HEK293 (cell line): ENCODE results near the gene CADPS.

Source experiments
- CTCF ChIA-PET: fragments of 350-600 bp; formaldehyde crosslinking; extraction: SDS; loops from one replicate; lab custom pipeline; 2021; ENCODE audit warnings: antibody characterized with exemption; lab: Yijun Ruan, JAX
- POLR2A ChIA-PET: fragments of 300-600 bp; formaldehyde crosslinking; extraction: SDS; loops from one replicate; lab custom pipeline; 2020; ENCODE audit warnings: antibody characterized with exemption, inconsistent platforms; lab: Yijun Ruan, JAX
- H3K27ac ChIP-seq: fragments of 200-500 bp; sonication (Bioruptor generic); 2 replicates; pipeline ENCODE4 v1.5.1; 2014; ENCODE audit warnings: low read depth, low read length, control low read depth, inconsistent platforms; ENCODE audit errors: extremely low read depth
- H3K36me3 ChIP-seq, 2 experiments: fragments of 200-500 bp in 1 of 2; sonication (Bioruptor generic) in 1 of 2; 1 replicate in 1 of 2; 2 replicates in 1 of 2; pipeline ENCODE4 v1.5.1; 2014 to 2017; ENCODE audit warnings: inconsistent platforms in 2 of 2, low read length in 2 of 2; ENCODE audit not compliant: control insufficient read depth in 2 of 2, insufficient read depth in 1 of 2
- H3K4me1 ChIP-seq: fragments of 200-500 bp; sonication (Bioruptor generic); 2 replicates; pipeline ENCODE4 v1.5.1; 2014; ENCODE audit warnings: mild to moderate bottlenecking, low read length, inconsistent platforms; ENCODE audit not compliant: control insufficient read depth, insufficient read depth
- H3K4me3 ChIP-seq: 2 replicates; pipeline ENCODE4 v1.5.1; 2011; ENCODE audit warnings: low read depth, mild to moderate bottlenecking, control low read depth, low read length, moderate library complexity
- H3K9me3 ChIP-seq: fragments of 200-500 bp; sonication (Bioruptor generic); 2 replicates; pipeline ENCODE4 v1.5.1; 2014; ENCODE audit warnings: low read depth, low read length, inconsistent platforms; ENCODE audit not compliant: control insufficient read depth, insufficient read depth
- HOXA7 ChIP-seq: sonication (generic); formaldehyde crosslinking; IDR thresholded peaks from 2 replicates; pipeline ENCODE4 v1.8.1; 2022; ENCODE audit warnings: missing genetic modification reagents, borderline replicate concordance
- HOXD13 ChIP-seq: sonication (generic); formaldehyde crosslinking; IDR thresholded peaks from 2 replicates; pipeline ENCODE4 v1.8.0; 2022; ENCODE audit warnings: missing genetic modification reagents, borderline replicate concordance
- KLF16 ChIP-seq: fragments of 450-650 bp; formaldehyde crosslinking; IDR thresholded peaks from 2 replicates; pipeline ENCODE4 v1.5.1; 2017; ENCODE audit warnings: missing biosample characterization, missing genetic modification characterization
- MYNN ChIP-seq: fragments of 450-650 bp; formaldehyde crosslinking; IDR thresholded peaks from 2 replicates; pipeline ENCODE4 v1.5.1; 2016; ENCODE audit warnings: missing biosample characterization, missing genetic modification characterization, borderline replicate concordance
- PATZ1 ChIP-seq: fragments of 450-650 bp; formaldehyde crosslinking; IDR thresholded peaks from 2 replicates; pipeline ENCODE4 v1.5.1; 2016; ENCODE audit warnings: missing biosample characterization, missing genetic modification characterization
- ZBTB10 ChIP-seq: fragments of 450-650 bp; formaldehyde crosslinking; IDR thresholded peaks from 2 replicates; pipeline ENCODE4 v1.5.1; 2016; ENCODE audit warnings: missing biosample characterization, missing genetic modification characterization
- ZBTB26 ChIP-seq: fragments of 450-650 bp; formaldehyde crosslinking; optimal IDR thresholded peaks from 2 replicates; pipeline ENCODE3; 2016; ENCODE audit warnings: missing biosample characterization, mild to moderate bottlenecking, missing genetic modification characterization
- ZNF148 ChIP-seq: fragments of 450-650 bp; formaldehyde crosslinking; IDR thresholded peaks from 2 replicates; pipeline ENCODE4 v1.5.0; 2017; ENCODE audit warnings: missing biosample characterization, missing genetic modification characterization, borderline replicate concordance
- ZNF169 ChIP-seq: fragments of 450-650 bp; formaldehyde crosslinking; IDR thresholded peaks from 2 replicates; pipeline ENCODE4 v1.5.1; 2016; ENCODE audit warnings: missing biosample characterization, missing genetic modification characterization
- ZNF23 ChIP-seq: fragments of 450-650 bp; formaldehyde crosslinking; IDR thresholded peaks from 2 replicates; pipeline ENCODE4 v1.5.1; 2016; ENCODE audit warnings: missing biosample characterization, missing genetic modification characterization, borderline replicate concordance
- ZNF280C ChIP-seq: fragments of 450-650 bp; formaldehyde crosslinking; IDR thresholded peaks from 2 replicates; pipeline ENCODE4 v1.5.1; 2016; ENCODE audit warnings: missing biosample characterization, missing genetic modification characterization
- ZNF37A ChIP-seq: fragments of 450-650 bp; IDR thresholded peaks from 2 replicates; pipeline ENCODE4 v1.5.1; 2018; ENCODE audit warnings: missing biosample characterization, missing genetic modification characterization
- ZNF510 ChIP-seq: fragments of 450-650 bp; formaldehyde crosslinking; IDR thresholded peaks from 2 replicates; pipeline ENCODE4 v1.5.1; 2018; ENCODE audit warnings: mild to moderate bottlenecking, missing genetic modification characterization, missing biosample characterization; ENCODE audit not compliant: insufficient replicate concordance
- ZNF596 ChIP-seq: fragments of 450-650 bp; IDR thresholded peaks from 2 replicates; pipeline ENCODE4 v1.5.0; 2018; ENCODE audit warnings: missing biosample characterization, mild to moderate bottlenecking, missing genetic modification characterization, moderate library complexity
- ZNF704 ChIP-seq: fragments of 450-650 bp; formaldehyde crosslinking; IDR thresholded peaks from 2 replicates; pipeline ENCODE4 v1.5.1; 2016; ENCODE audit warnings: missing biosample characterization, missing genetic modification characterization
- ZNF76 ChIP-seq: fragments of 450-650 bp; formaldehyde crosslinking; IDR thresholded peaks from 2 replicates; pipeline ENCODE4; 2016; ENCODE audit warnings: low read depth, missing biosample characterization, missing genetic modification characterization, borderline replicate concordance
- ZNF768 ChIP-seq: fragments of 450-650 bp; formaldehyde crosslinking; IDR thresholded peaks from 2 replicates; pipeline ENCODE4 v1.5.1; 2018; ENCODE audit warnings: missing biosample characterization, mild to moderate bottlenecking, missing genetic modification characterization
- ZSCAN16 ChIP-seq: fragments of 450-650 bp; formaldehyde crosslinking; IDR thresholded peaks from 2 replicates; pipeline ENCODE4 v1.5.1; 2016; ENCODE audit warnings: missing biosample characterization, missing genetic modification characterization
- ZSCAN30 ChIP-seq: fragments of 450-650 bp; IDR thresholded peaks from 2 replicates; pipeline ENCODE4 v1.5.1; 2018; ENCODE audit warnings: missing biosample characterization, mild to moderate bottlenecking, missing genetic modification characterization, moderate library complexity
- ZXDB ChIP-seq: fragments of 450-650 bp; formaldehyde crosslinking; IDR thresholded peaks from 2 replicates; pipeline ENCODE4 v1.5.1; 2016; ENCODE audit warnings: missing biosample characterization, missing genetic modification characterization

CADPS gene

GRCh38 chr3:62454916-62455315, 420.3 kb downstream of the CADPS start:
- TF ChIP-seq MYNN (tag by site-specific recombination) (no peak), ZXDB (no peak), ZNF510 (tag by site-specific recombination) (no peak), ZNF768 (tag by site-specific recombination) (no peak), ZNF76 (tag by site-specific recombination) (no peak), ZNF23 (tag by site-specific recombination) (no peak), ZBTB10 (no peak), ZNF280C (tag by site-specific recombination) (no peak), ZNF37A (tag by site-specific recombination) (no peak), ZNF148 (no peak), ZNF704 (no peak), ZNF169 (no peak), ZSCAN30 (tag by site-specific recombination) (no peak), KLF16 (no peak), ZBTB26 (tag by site-specific recombination) (no peak), ZNF596 (tag by site-specific recombination) (no peak), HOXA7 (CRISPR knock-in tag) (no peak), PATZ1 (no peak), HOXD13 (CRISPR knock-in tag) (no peak), ZSCAN16 (no peak)
- H3K4me1 ChIP-seq: no peaks in the 10 kb centered on the region
- no peak overlapping the region for H3K27ac ChIP-seq
- ChIA-PET CTCF (no interaction called here), POLR2A (no interaction called here)
- H3K4me3 ChIP-seq: no peak overlapping the region
- H3K36me3 ChIP-seq: no peaks in the 10 kb centered on the region
- no peaks in the 10 kb centered on the region for H3K9me3 ChIP-seq
